Measurements from ENCODE around the gene ACE. TPM values are rescaled to one million over a fixed set of nuclear protein-coding genes. Genes with fewer than 3 reads are reported as not detected.

The ACE gene
- total RNA-seq, 1 donor from 2014 or later: not detected

DNA sequence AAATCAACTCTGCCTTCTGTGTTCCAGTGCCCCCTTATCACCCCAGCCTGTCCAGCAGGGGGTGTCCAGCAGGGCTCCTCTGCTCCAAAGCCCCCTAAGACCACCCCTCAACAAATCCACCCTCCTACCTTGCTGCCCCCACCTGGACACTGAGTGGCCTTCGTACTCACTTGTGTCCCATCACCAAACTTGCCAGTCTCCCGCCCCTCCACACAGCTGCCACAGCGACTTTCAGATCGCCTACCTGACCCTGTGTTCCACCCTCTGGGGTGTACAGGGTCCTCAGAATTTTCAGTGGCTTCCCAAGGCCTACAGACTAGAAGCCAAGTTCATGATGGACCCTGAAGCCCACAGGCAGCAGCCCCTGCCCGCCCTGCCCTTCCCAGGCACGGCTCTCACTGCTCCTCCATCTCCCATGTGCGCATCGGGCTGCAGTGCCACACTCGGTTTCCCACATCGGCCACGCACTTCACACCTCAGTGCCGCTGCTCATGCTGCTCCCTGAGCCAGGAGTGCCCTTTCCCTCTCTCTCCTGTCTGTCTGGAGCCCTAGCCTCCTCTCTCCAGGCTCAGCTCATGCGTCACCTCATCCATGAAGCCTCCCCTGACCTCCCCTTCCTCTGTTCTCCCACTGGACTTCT lies 58.1 kb downstream of the ACE start:
- Mint-ChIP-seq H3K9me3 (no peaks in the 10 kb centered on the region), H3K36me3 (ENCODE audit: low read depth) (no peaks in the 10 kb centered on the region), H3K4me3 (ENCODE audit: low read depth) (no peak overlapping the region), H3K27me3 (ENCODE audit: low read depth) (peaks cover 24% of the 10 kb centered on the region), H3K27ac (no peak overlapping the region), H3K4me1 (ENCODE audit: low read depth) (no peaks in the 10 kb centered on the region)
- DNase-seq (ENCODE audit: low spot score): no peak
- intact Hi-C loops (cut with micrococcal nuclease): no loop called here

DNA sequence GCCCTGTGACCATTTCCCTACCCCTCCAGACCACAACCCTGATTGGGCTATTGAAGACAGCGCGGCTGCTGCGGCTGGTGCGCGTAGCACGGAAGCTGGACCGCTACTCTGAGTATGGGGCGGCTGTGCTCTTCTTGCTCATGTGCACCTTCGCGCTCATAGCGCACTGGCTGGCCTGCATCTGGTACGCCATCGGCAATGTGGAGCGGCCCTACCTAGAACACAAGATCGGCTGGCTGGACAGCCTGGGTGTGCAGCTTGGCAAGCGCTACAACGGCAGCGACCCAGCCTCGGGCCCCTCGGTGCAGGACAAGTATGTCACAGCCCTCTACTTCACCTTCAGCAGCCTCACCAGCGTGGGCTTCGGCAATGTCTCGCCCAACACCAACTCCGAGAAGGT lies 58.8 kb downstream of the ACE start:
- H3K36me3 Mint-ChIP-seq (ENCODE audit: low read depth): no peaks in the 10 kb centered on the region
- H3K27me3 Mint-ChIP-seq (ENCODE audit: low read depth): peaks cover 26% of the 10 kb centered on the region
- no peak overlapping the region for H3K27ac Mint-ChIP-seq
- intact Hi-C loops (cut with micrococcal nuclease): no loop called here
- H3K9me3 Mint-ChIP-seq: no peaks in the 10 kb centered on the region
- DNase-seq (ENCODE audit: low spot score): no peak
- no peak overlapping the region for H3K4me3 Mint-ChIP-seq (ENCODE audit: low read depth)
- no peaks in the 10 kb centered on the region for H3K4me1 Mint-ChIP-seq (ENCODE audit: low read depth)

DNA sequence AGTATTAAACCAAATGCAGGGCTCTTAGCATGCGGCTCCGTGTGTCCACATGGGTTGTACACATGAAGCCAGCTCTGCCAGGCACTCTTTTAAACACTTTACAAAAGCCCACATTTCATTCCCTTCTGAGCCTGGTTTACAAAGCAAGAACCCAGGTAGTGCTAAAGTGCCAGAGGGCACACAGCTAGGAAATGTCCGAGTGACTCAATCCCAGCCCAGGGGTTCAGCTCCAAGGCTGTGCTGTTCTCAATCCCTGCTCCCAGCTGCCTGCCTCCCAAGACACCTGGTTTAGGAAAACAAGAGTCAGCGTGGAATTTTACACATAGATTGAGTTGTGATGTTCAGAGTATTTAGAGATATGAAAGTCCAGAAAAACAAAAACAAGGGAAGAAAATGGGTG lies 60.1 kb downstream of the ACE start:
- peaks cover 28% of the 10 kb centered on the region for H3K27me3 Mint-ChIP-seq (ENCODE audit: low read depth)
- no peak overlapping the region for H3K27ac Mint-ChIP-seq
- H3K9me3 Mint-ChIP-seq: no peaks in the 10 kb centered on the region
- H3K36me3 Mint-ChIP-seq (ENCODE audit: low read depth): no peaks in the 10 kb centered on the region
- intact Hi-C loops (cut with micrococcal nuclease): no loop called here
- no peaks in the 10 kb centered on the region for H3K4me1 Mint-ChIP-seq (ENCODE audit: low read depth)
- no peak for DNase-seq (ENCODE audit: low spot score)
- no peak overlapping the region for H3K4me3 Mint-ChIP-seq (ENCODE audit: low read depth)

DNA sequence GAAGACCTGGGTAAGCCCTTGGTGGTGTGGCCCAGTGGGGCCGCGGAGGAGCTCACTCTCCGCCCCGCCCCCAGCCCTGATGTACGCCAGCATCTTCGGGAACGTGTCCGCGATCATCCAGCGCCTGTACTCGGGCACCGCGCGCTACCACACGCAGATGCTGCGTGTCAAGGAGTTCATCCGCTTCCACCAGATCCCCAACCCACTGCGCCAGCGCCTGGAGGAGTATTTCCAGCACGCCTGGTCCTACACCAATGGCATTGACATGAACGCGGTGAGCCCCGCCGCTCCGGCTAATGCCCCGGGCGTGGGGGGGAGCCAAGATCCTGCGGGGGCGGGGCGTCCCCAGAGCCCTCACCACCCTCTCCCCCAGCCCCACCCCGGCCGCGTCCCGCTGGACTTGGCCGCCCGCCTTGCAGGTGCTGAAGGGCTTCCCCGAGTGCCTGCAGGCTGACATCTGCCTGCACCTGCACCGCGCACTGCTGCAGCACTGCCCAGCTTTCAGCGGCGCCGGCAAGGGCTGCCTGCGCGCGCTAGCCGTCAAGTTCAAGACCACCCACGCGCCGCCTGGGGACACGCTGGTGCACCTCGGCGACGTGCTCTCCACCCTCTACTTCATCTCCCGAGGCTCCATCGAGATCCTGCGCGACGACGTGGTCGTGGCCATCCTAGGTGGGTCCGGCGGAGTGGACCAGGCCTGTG lies 61.3 kb downstream of the ACE start:
- no peaks in the 10 kb centered on the region for H3K4me1 Mint-ChIP-seq (ENCODE audit: low read depth)
- H3K9me3 Mint-ChIP-seq: no peaks in the 10 kb centered on the region
- no peak overlapping the region for H3K4me3 Mint-ChIP-seq (ENCODE audit: low read depth)
- intact Hi-C loops (cut with micrococcal nuclease): no loop called here
- DNase-seq (ENCODE audit: low spot score): no peak
- peaks cover 28% of the 10 kb centered on the region for H3K27me3 Mint-ChIP-seq (ENCODE audit: low read depth)
- no peaks in the 10 kb centered on the region for H3K36me3 Mint-ChIP-seq (ENCODE audit: low read depth)
- no peak overlapping the region for H3K27ac Mint-ChIP-seq

DNA sequence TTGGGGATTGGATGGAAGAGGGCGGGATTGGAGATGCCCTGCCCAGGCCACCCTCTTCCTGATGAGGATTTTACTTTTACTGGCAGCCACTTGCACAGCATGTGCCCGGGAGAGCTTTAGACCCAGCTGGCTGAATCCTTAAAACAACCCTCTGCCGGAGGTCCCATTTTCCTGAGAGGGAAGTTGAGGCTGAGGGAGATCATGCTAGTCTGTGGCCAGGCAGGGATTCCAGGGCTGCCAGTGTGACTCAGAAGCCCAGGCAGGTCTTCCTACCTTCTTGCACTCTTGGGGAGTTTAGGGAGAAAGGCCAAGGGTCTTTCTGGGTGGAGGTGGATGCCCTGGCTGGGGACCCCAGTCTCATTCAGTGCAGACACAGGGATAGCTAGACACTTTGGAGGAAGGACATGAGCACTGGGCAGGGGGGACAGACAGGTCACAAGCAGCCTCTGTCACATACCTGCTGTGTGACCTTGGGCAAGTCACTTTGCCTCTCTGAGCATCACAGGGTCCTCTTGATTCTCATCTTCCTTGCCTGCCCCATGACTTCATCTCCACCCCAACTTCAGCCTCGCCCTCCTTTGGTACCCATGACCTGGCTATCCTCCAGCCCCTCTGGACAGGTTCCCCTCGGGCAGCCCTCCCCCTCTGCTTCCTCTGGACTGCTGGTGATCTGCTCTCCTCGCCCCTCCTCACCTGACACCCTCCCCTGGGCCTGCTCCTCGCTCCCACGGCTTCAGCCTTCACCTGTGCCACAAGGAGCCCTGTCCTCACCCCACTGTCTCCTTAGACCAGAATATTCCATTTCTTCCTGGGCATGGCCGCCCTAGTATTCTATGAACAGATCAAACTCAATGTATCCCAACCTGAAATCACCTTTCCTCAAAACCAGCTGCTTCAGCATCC lies 62.1 kb downstream of the ACE start:
- Mint-ChIP-seq H3K4me1 (ENCODE audit: low read depth) (no peaks in the 10 kb centered on the region), H3K27ac (no peak overlapping the region), H3K27me3 (ENCODE audit: low read depth) (peaks cover 28% of the 10 kb centered on the region), H3K9me3 (no peaks in the 10 kb centered on the region), H3K36me3 (ENCODE audit: low read depth) (no peaks in the 10 kb centered on the region), H3K4me3 (ENCODE audit: low read depth) (no peak overlapping the region)
- DNase-seq (ENCODE audit: low spot score): no peak
- intact Hi-C loops (cut with micrococcal nuclease): no loop called here

DNA sequence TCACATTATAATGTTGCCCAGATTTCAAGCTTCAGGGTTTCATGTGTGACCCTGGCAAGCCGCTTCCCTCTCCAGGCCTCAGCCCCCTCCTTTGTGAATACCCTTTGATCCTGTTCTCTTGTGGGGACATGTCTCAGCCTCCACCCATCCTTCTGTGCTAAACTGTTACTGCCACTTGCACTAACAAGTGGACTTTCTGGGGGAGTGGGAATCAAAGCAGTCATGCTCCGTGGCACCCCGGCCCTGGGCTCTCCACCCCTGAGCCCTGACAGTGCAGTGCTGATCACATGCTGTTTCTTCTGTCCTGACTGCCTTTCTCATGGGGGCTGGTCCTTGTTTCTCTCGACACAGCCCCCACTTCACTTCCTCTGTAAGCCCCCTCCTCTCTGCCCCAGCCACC lies 63.7 kb downstream of the ACE start:
- intact Hi-C loops (cut with micrococcal nuclease): no loop called here
- no peaks in the 10 kb centered on the region for H3K9me3 Mint-ChIP-seq
- H3K36me3 Mint-ChIP-seq (ENCODE audit: low read depth): no peaks in the 10 kb centered on the region
- peaks cover 28% of the 10 kb centered on the region for H3K27me3 Mint-ChIP-seq (ENCODE audit: low read depth)
- H3K4me1 Mint-ChIP-seq (ENCODE audit: low read depth): no peaks in the 10 kb centered on the region
- H3K27ac Mint-ChIP-seq: no peak overlapping the region
- no peak for DNase-seq (ENCODE audit: low spot score)
- H3K4me3 Mint-ChIP-seq (ENCODE audit: low read depth): no peak overlapping the region

GRCh38 chr17:63542218-63542545 lies 65.3 kb downstream of the ACE start:
- intact Hi-C loops (cut with micrococcal nuclease): no loop called here
- DNase-seq (ENCODE audit: low spot score): no peak
- no peaks in the 10 kb centered on the region for H3K9me3 Mint-ChIP-seq
- H3K27ac Mint-ChIP-seq: no peak overlapping the region
- H3K36me3 Mint-ChIP-seq (ENCODE audit: low read depth): no peaks in the 10 kb centered on the region
- H3K27me3 Mint-ChIP-seq (ENCODE audit: low read depth): peaks cover 26% of the 10 kb centered on the region
- H3K4me1 Mint-ChIP-seq (ENCODE audit: low read depth): no peaks in the 10 kb centered on the region
- no peak overlapping the region for H3K4me3 Mint-ChIP-seq (ENCODE audit: low read depth)

DNA sequence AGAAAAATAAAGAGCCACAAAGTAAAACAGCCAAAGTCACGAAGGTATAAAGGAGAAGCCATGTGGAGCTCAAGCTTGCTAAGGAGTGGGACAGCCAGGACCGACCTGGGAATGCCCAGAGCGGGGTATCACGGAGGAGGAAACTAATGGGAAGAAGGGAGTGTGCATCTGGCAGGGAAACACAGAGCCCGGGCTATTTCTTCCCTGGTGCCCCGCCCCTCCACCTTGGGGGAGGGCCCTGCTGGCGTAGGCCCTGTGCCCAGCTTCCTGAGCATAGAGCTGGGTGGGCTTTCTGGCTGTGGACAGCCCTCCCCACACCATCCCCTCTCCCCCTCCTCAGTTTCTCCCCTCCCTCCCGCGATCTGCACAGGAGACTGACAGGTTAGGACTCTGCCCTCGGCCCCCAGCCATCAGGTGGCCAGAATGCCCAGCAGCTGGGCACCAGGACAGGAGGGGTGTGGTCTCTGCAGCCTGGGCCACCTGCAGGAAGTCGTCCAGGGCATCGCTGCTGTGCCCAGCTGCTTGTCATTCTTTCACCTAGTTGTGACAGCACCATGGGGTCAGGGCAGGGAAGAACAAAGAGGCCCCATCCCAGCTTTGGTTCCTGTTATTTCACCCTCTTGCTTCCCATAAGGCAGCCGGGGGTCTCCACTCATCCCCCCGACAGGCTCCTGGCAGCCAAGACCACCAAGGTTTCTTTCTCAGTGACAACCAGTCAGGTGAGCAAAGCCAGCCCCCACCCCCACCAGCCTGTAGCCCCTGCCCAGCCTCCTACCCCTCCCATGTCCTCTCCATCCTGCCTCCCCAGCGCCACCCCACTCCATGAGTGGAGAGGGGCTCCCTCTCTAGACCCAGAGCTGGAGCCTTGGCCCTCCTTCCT lies 66.3 kb downstream of the ACE start:
- Mint-ChIP-seq H3K4me1 (ENCODE audit: low read depth) (no peaks in the 10 kb centered on the region), H3K27me3 (ENCODE audit: low read depth) (peaks cover 21% of the 10 kb centered on the region), H3K9me3 (no peaks in the 10 kb centered on the region), H3K27ac (no peak overlapping the region), H3K36me3 (ENCODE audit: low read depth) (no peaks in the 10 kb centered on the region), H3K4me3 (ENCODE audit: low read depth) (no peak overlapping the region)
- intact Hi-C loops (cut with micrococcal nuclease): no loop called here
- DNase-seq (ENCODE audit: low spot score): no peak

DNA sequence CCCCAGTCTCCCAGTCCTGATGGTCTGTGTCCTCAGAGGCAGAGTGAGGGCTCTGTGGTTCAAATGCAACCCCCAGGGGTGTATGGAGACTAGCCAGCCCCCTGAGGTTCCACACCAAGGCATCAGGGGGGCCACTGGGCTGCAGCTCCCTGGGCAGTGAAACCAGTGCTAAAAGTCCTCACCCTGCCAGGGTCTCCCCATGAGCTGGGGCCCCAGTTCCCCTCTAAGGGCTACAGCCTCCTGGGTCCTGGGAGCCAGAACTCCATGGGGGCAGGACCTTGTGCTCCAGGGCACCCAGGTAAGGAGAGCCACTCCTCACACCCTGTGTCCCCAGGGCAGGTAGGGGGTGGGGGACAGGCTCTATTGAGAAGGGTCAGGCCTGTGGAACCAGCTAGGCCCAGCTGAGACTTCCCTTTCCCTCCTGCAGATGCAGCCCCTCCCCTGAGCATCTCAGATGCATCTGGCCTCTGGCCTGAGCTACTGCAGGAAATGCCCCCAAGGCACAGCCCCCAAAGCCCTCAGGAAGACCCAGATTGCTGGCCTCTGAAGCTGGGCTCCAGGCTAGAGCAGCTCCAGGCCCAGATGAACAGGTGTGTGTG lies 67.1 kb downstream of the ACE start:
- intact Hi-C loops (cut with micrococcal nuclease): no loop called here
- DNase-seq (ENCODE audit: low spot score): no peak
- Mint-ChIP-seq H3K4me1 (ENCODE audit: low read depth) (no peaks in the 10 kb centered on the region), H3K9me3 (no peaks in the 10 kb centered on the region), H3K27me3 (ENCODE audit: low read depth) (peaks cover 15% of the 10 kb centered on the region), H3K36me3 (ENCODE audit: low read depth) (no peaks in the 10 kb centered on the region), H3K4me3 (ENCODE audit: low read depth) (no peak overlapping the region), H3K27ac (no peak overlapping the region)

DNA sequence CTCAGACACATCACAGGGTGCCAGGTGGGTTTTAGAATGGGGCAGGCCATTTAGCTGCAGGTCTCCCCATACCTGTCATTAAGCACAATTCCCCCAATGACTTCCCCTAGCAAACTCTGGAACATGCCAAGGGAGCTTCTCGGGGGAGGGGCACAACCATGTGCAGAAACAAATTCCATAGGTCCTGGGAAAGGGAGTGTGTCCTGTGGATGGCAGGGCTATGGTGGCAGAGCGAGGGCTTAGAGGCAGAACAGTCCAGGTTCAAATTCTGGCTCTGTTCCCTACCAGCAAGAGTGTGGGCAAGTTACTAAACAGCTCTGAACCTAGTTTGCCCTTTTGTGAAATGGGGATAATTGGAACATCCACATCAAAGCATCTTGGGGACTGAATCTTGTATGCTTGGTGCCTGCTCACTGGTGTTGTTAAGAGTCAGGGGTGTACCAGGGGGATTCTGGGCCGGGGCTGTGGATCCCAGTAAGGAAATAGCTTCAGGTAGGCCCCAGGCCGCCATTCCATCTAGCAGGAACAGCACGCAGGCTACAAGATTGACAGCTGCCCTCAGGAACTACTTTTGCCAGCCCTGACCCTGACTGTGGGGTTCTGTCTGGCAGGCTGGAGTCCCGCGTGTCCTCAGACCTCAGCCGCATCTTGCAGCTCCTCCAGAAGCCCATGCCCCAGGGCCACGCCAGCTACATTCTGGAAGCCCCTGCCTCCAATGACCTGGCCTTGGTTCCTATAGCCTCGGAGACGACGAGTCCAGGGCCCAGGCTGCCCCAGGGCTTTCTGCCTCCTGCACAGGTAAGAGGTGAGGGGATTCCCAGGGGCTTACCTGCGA lies 67.8 kb downstream of the ACE start:
- Mint-ChIP-seq H3K27me3 (ENCODE audit: low read depth) (peaks cover 7% of the 10 kb centered on the region), H3K4me3 (ENCODE audit: low read depth) (no peak overlapping the region), H3K36me3 (ENCODE audit: low read depth) (no peaks in the 10 kb centered on the region), H3K27ac (no peak overlapping the region), H3K4me1 (ENCODE audit: low read depth) (no peaks in the 10 kb centered on the region), H3K9me3 (no peaks in the 10 kb centered on the region)
- intact Hi-C loops (cut with micrococcal nuclease): no loop called here
- no peak for DNase-seq (ENCODE audit: low spot score)

- Mint-ChIP-seq H3K27me3 (ENCODE audit: low read depth) (no peaks in the 10 kb centered on the region), H3K36me3 (ENCODE audit: low read depth) (peaks cover 4% of the 10 kb centered on the region), H3K4me3 (ENCODE audit: low read depth) (no peak overlapping the region), H3K27ac (no peak overlapping the region), H3K9me3 (no peaks in the 10 kb centered on the region), H3K4me1 (ENCODE audit: low read depth) (peaks cover 2% of the 10 kb centered on the region)
- no peak for DNase-seq (ENCODE audit: low spot score)
- intact Hi-C loops (cut with micrococcal nuclease): no loop called here
Observed at GRCh38 chr17:63546308-63547082, 69.6 kb downstream of the ACE start.

Data from activated T-helper 2 cell treated with anti-CD3 and anti-CD28 coated beads, Interferon-gamma antibody, Interleukin-2, Interleukin-4, amounts not matched to agents 10 μg/mL and 5 μg/mL and 100 μg/mL, durations not matched to agents 14 hours and 24 hours and 36 hours (primary cell).